Bronchial epithelial cell (primary cell): Measurements from ENCODE around the gene LSM3. TPM values are rescaled to one million over a fixed set of nuclear protein-coding genes. Genes with fewer than 3 reads are reported as not detected.

Experiments
- DNase-seq: peaks from one replicate; pipeline ENCODE4 v3.0.0-alpha.2; 2010; ENCODE audit warnings: low read depth
- FAIRE-seq: peaks from 2 replicates; lab custom pipeline; 2011; peaks lifted over from hg19 to GRCh38; lab: Jason Lieb, UNC
- H3K27me3 ChIP-seq: 2 replicates; pipeline ENCODE4 v1.5.1; 2011; ENCODE audit warnings: low read length; ENCODE audit not compliant: control insufficient read depth, insufficient read depth
- H3K36me3 ChIP-seq: 2 replicates; pipeline ENCODE4 v1.5.1; 2011; ENCODE audit warnings: low read length; ENCODE audit not compliant: control insufficient read depth, insufficient read depth
- H3K4me3 ChIP-seq: 2 replicates; pipeline ENCODE4 v1.5.1; 2011; ENCODE audit warnings: mild to moderate bottlenecking, low read depth, low read length, control low read depth
- CTCF ChIP-seq: IDR thresholded peaks from 2 replicates; pipeline ENCODE4 v1.5.1; 2011; ENCODE audit warnings: mild to moderate bottlenecking, moderate library complexity, low read length, control low read depth, inconsistent platforms; ENCODE audit not compliant: insufficient read depth, severe bottlenecking
- total RNA-seq: library from RNA; depleted of rRNA; stranded (reverse); fragments of >200 nt; gene quantifications from 2 replicates; pipeline ENCODE4 v1.2.1, GENCODE V29; 2014

The LSM3 gene
- total RNA-seq, 1 donor from 2014 or later = 6.6 TPM

- no peak for TF ChIP-seq CTCF
- Histone ChIP-seq H3K36me3 (peaks cover 57% of the 10 kb centered on the region), H3K27me3 (no peaks in the 10 kb centered on the region), H3K4me3 (no peak overlapping the region)
- FAIRE-seq = no peak
- DNase-seq = no peak
These were observed 46.5 kb upstream of the LSM3 start for GRCh38 chr3:14132120-14132519.

- H3K27me3 ChIP-seq = no peaks in the 10 kb centered on the region
- DNase-seq = no peak
- H3K36me3 ChIP-seq = peaks cover 54% of the 10 kb centered on the region
- H3K4me3 ChIP-seq = no peak overlapping the region
- peak; percentile 23 for FAIRE-seq
- no peak for TF ChIP-seq CTCF
These were observed 45.9 kb upstream of the LSM3 start for GRCh38 chr3:14132689-14133088.

GRCh38 chr3:14133188-14133800 is 45.3 kb upstream of the LSM3 start:
- Histone ChIP-seq H3K36me3 (peaks cover 50% of the 10 kb centered on the region), H3K4me3 (no peak overlapping the region), H3K27me3 (no peaks in the 10 kb centered on the region)
- FAIRE-seq (no peak), DNase-seq (no peak)
- TF ChIP-seq CTCF = no peak

- H3K36me3 ChIP-seq = peaks cover 52% of the 10 kb centered on the region
- no peak for TF ChIP-seq CTCF
- no peak for DNase-seq
- H3K27me3 ChIP-seq = no peaks in the 10 kb centered on the region
- no peak overlapping the region for H3K4me3 ChIP-seq
- no peak for FAIRE-seq
These were observed 44.7 kb upstream of the LSM3 start for GRCh38 chr3:14133876-14134275.

GRCh38 chr3:14134291-14134690 is 44.3 kb upstream of the LSM3 start:
- no peak for TF ChIP-seq CTCF
- H3K27me3 ChIP-seq = no peaks in the 10 kb centered on the region
- peaks cover 54% of the 10 kb centered on the region for H3K36me3 ChIP-seq
- no peak for DNase-seq
- H3K4me3 ChIP-seq = no peak overlapping the region
- no peak for FAIRE-seq

GRCh38 chr3:14135581-14135980 is 43.0 kb upstream of the LSM3 start:
- DNase-seq (no peak), FAIRE-seq (no peak)
- no peak for TF ChIP-seq CTCF
- Histone ChIP-seq H3K36me3 (peaks cover 52% of the 10 kb centered on the region), H3K4me3 (no peak overlapping the region), H3K27me3 (no peaks in the 10 kb centered on the region)
